ENCODE results near the gene ABAT.

Gene ABAT

GRCh38 chr16:8814095-8814806 is 139.8 kb downstream of the ABAT start:
- DNase-seq (ENCODE audit: low read depth), result no peak
- no peak overlapping the region for H3K4me3 ChIP-seq (ENCODE audit: low read depth, low read length)
- TF ChIP-seq CTCF (IDR thresholded peaks at IDR 0.05; ENCODE audit: low read depth, low read length, missing control alignments), result no peak

GRCh38 chr16:8816967-8817655 is 142.7 kb downstream of the ABAT start:
- TF ChIP-seq CTCF (IDR thresholded peaks at IDR 0.05; ENCODE audit: low read depth, low read length, missing control alignments), result no peak
- DNase-seq (ENCODE audit: low read depth), result no peak
- no peak overlapping the region for H3K4me3 ChIP-seq (ENCODE audit: low read depth, low read length)

GRCh38 chr16:8818504-8819270 is 144.3 kb downstream of the ABAT start:
- no peak for TF ChIP-seq CTCF (IDR thresholded peaks at IDR 0.05; ENCODE audit: low read depth, low read length, missing control alignments)
- no peak for DNase-seq (ENCODE audit: low read depth)
- H3K4me3 ChIP-seq (ENCODE audit: low read depth, low read length), result no peak overlapping the region

GRCh38 chr16:8819411-8820034 is 145.1 kb downstream of the ABAT start:
- no peak for DNase-seq (ENCODE audit: low read depth)
- H3K4me3 ChIP-seq (ENCODE audit: low read depth, low read length), result no peak overlapping the region
- no peak for TF ChIP-seq CTCF (IDR thresholded peaks at IDR 0.05; ENCODE audit: low read depth, low read length, missing control alignments)

GRCh38 chr16:8822403-8822802 is 148.0 kb downstream of the ABAT start:
- TF ChIP-seq CTCF (IDR thresholded peaks at IDR 0.05; ENCODE audit: low read depth, low read length, missing control alignments), result no peak
- H3K4me3 ChIP-seq (ENCODE audit: low read depth, low read length), result no peak overlapping the region
- DNase-seq (ENCODE audit: low read depth), result no peak

- no peak for DNase-seq (ENCODE audit: low read depth)
- H3K4me3 ChIP-seq (ENCODE audit: low read depth, low read length), result no peak overlapping the region
- no peak for TF ChIP-seq CTCF (IDR thresholded peaks at IDR 0.05; ENCODE audit: low read depth, low read length, missing control alignments)
Measured at GRCh38 chr16:8826278-8826879, 152.0 kb downstream of the ABAT start.
